Testis (tissue), 2 donors: Measurements from ENCODE around the gene CRTAC1.

ENCODE experiments used
- CTCF ChIP-seq, 3 experiments: fragments of 450-650 bp in 2 of 3; fragments of 200-600 bp in 1 of 3; sonication (generic) in 1 of 3; IDR thresholded peaks; one replicate each; pipeline ENCODE4 v1.5.1; 2016 to 2019; ENCODE audit warnings: antibody characterized with exemption in 3 of 3, mild to moderate bottlenecking in 2 of 3, moderate library complexity in 1 of 3
- POLR2A ChIP-seq: fragments of 450-650 bp; IDR thresholded peaks from one replicate; pipeline ENCODE4 v1.6.1; 2017; ENCODE audit warnings: antibody characterized with exemption, mild to moderate bottlenecking, moderate library complexity

DNA sequence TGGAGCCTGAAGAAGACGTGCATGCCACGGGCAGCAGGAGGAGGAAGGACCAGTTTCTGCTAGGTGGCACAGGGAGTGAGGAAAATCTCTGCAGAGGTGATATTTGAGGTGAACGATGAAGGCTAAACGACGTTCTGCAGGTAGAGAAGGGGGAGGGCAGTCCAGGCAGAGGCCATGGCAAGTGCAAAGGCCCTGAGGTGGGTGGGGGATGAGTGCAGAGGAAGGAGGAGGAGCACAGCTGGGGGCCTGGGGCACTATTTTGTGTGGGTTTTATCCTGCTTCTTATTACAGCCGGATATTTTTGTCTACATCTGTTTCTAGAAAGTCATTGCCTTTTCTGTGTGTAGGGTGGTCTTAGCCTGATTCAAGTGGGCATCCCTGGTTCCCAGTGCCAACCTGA, 123.2 kb downstream of the CRTAC1 start:
- TF ChIP-seq CTCF (IDR thresholded peaks at IDR 0.05) (no peak), POLR2A (no peak)
